ENCODE measurements around the gene ZBTB8A.

GRCh38 chr1:32639489-32640075 lies 100.4 kb downstream of the ZBTB8A start:
- TF ChIP-seq SP1 (IDR thresholded peaks at IDR 0.05; ENCODE audit: low read depth, low read length), result no peak
- TF ChIP-seq POLR2A (IDR thresholded peaks at IDR 0.05; ENCODE audit: control extremely low read depth in 1 of 2, low read depth in 2 of 2, low read length in 2 of 2), result no peak
- no peak for TF ChIP-seq EP300 (IDR thresholded peaks at IDR 0.05; ENCODE audit: borderline replicate concordance in 1 of 2, low read depth in 2 of 2, low read length in 2 of 2)
- TF ChIP-seq KDM4A (IDR thresholded peaks at IDR 0.05; ENCODE audit: low read depth, low read length, severe bottlenecking), result no peak
- no peak for TF ChIP-seq CTCF (IDR thresholded peaks at IDR 0.05; ENCODE audit: control extremely low read depth in 1 of 3, insufficient read depth in 1 of 3, low read depth in 1 of 3, low read length in 3 of 3)
- TF ChIP-seq ZNF274 (IDR thresholded peaks at IDR 0.05; ENCODE audit: borderline replicate concordance, extremely low read depth, low read length), result no peak
- TF ChIP-seq MAFK (IDR thresholded peaks at IDR 0.05; ENCODE audit: low read depth, low read length), result no peak
- no peak for TF ChIP-seq SUZ12 (IDR thresholded peaks at IDR 0.05; ENCODE audit: low read length)
- no peak for TF ChIP-seq JUND (IDR thresholded peaks at IDR 0.05; ENCODE audit: low read length)
- TF ChIP-seq CBX8 (IDR thresholded peaks at IDR 0.05; ENCODE audit: borderline replicate concordance, low read depth, low read length), result no peak
- no peak for TF ChIP-seq EZH2 (IDR thresholded peaks at IDR 0.05; ENCODE audit: low read depth, low read length, severe bottlenecking)
- no peak for TF ChIP-seq NRF1 (IDR thresholded peaks at IDR 0.05; ENCODE audit: low read depth, low read length)
- TF ChIP-seq RAD21 (IDR thresholded peaks at IDR 0.05 in 1 of 2, conservative IDR thresholded peaks at IDR 0.05 in 1 of 2; ENCODE audit: low read depth in 2 of 2, low read length in 2 of 2), result no peak
- no peak for TF ChIP-seq POLR2AphosphoS5 (IDR thresholded peaks at IDR 0.05; ENCODE audit: low read depth, low read length)
